Measurements from ENCODE around the gene NCOA3.

GRCh38 chr20:47527004-47527800 is 25.5 kb downstream of the NCOA3 start:
- TF ChIP-seq CTCF (conservative IDR thresholded peaks at IDR 0.05; ENCODE audit: low read depth in 2 of 2) (no peak), ZNF462 (CRISPR knock-in tag; IDR thresholded peaks at IDR 0.05) (no peak), POLR2AphosphoS5 (IDR thresholded peaks at IDR 0.05; ENCODE audit: low read depth) (no peak), EZH2 (IDR thresholded peaks at IDR 0.05; ENCODE audit: low read depth, unreplicated experiment) (no peak), NANOG (IDR thresholded peaks at IDR 0.05; ENCODE audit: borderline replicate concordance) (no peak), JUNB (IDR thresholded peaks at IDR 0.05; ENCODE audit: unreplicated experiment) (no peak), REST (IDR thresholded peaks at IDR 0.05; ENCODE audit: unreplicated experiment) (no peak), EZH2phosphoT487 (IDR thresholded peaks at IDR 0.05; ENCODE audit: unreplicated experiment) (no peak), ETS1 (IDR thresholded peaks at IDR 0.05) (no peak), ZNF114 (CRISPR knock-in tag; IDR thresholded peaks at IDR 0.05) (no peak), CREB1 (CRISPR knock-in tag; IDR thresholded peaks at IDR 0.05; ENCODE audit: low read depth) (no peak)

Measured in GM23338 (cell line).